Osteoblast (primary cell): ENCODE data around the gene ZBTB8A. TPM values are rescaled to one million over a fixed set of nuclear protein-coding genes. Genes with fewer than 3 reads are reported as not detected.
A peak's percentile ranks its signal among the peaks of the same experiment; 100 is the strongest.

ENCODE experiments used
- DNase-seq: peaks from one replicate; pipeline ENCODE4 v3.0.0; 2011; ENCODE audit warnings: low spot score, mixed read lengths; ENCODE audit not compliant: insufficient read length; ENCODE audit errors: missing footprints
- H2AFZ ChIP-seq: 2 replicates; pipeline ENCODE4 v1.6.0; 2011; ENCODE audit warnings: mild to moderate bottlenecking, low read length
- H3K27ac ChIP-seq: 2 replicates; pipeline ENCODE4 v1.5.1; 2011; ENCODE audit warnings: mild to moderate bottlenecking, low read depth, low read length, moderate library complexity
- H3K27me3 ChIP-seq: 2 replicates; pipeline ENCODE4 v1.6.0; 2012; ENCODE audit warnings: mild to moderate bottlenecking, control low read depth, inconsistent platforms, low read length, moderate library complexity; ENCODE audit not compliant: insufficient read depth
- H3K36me3 ChIP-seq: 2 replicates; pipeline ENCODE4 v1.5.1; 2011; ENCODE audit warnings: mild to moderate bottlenecking, low read length, control low read depth, moderate library complexity; ENCODE audit not compliant: insufficient read depth
- H3K4me1 ChIP-seq: 2 replicates; pipeline ENCODE4 v1.5.1; 2011; ENCODE audit warnings: mild to moderate bottlenecking, low read length, control low read depth, moderate library complexity; ENCODE audit not compliant: insufficient read depth
- H3K4me2 ChIP-seq: 2 replicates; pipeline ENCODE4 v1.6.0; 2011; ENCODE audit warnings: mild to moderate bottlenecking, low read length; ENCODE audit not compliant: insufficient read depth
- H3K4me3 ChIP-seq: fragments of 200-600 bp; sonication (generic); 3 replicates; pipeline ENCODE4 v1.5.1; 2012; ENCODE audit warnings: mild to moderate bottlenecking, low read length, inconsistent platforms; ENCODE audit not compliant: insufficient read depth
- H3K79me2 ChIP-seq: 2 replicates; pipeline ENCODE4 v1.6.0; 2012; ENCODE audit warnings: mild to moderate bottlenecking, low read length, control low read depth, inconsistent platforms; ENCODE audit not compliant: insufficient read depth
- H3K9me3 ChIP-seq: 2 replicates; pipeline ENCODE4 v1.5.1; 2011; ENCODE audit warnings: low read depth, low read length, control low read depth
- H4K20me1 ChIP-seq: 2 replicates; pipeline ENCODE4 v1.6.0; 2012; ENCODE audit warnings: mild to moderate bottlenecking, low read length, control low read depth; ENCODE audit not compliant: insufficient read depth
- CTCF ChIP-seq: IDR thresholded peaks from 2 replicates; pipeline ENCODE4 v1.5.1; 2011; ENCODE audit warnings: mild to moderate bottlenecking, low read depth, low read length, moderate library complexity; ENCODE audit errors: extremely low read depth
- total RNA-seq: library from RNA; depleted of rRNA; stranded (reverse); fragments of >200 nt; gene quantifications from 2 replicates; pipeline ENCODE4 v1.2.3, GENCODE V29; 2012

Gene ZBTB8A
- total RNA-seq, 1 donor: 9.8 TPM

GRCh38 chr1:32501865-32502264, 37.4 kb upstream of the ZBTB8A start:
- Histone ChIP-seq H3K4me1 (peaks cover 2% of the 10 kb centered on the region), H3K4me2 (no peak overlapping the region), H3K79me2 (no peaks in the 10 kb centered on the region), H3K4me3 (no peak overlapping the region), H3K9me3 (no peaks in the 10 kb centered on the region), H4K20me1 (no peaks in the 10 kb centered on the region), H3K27me3 (no peaks in the 10 kb centered on the region), H3K27ac (no peak overlapping the region), H3K36me3 (no peaks in the 10 kb centered on the region), H2AFZ (no peak overlapping the region)
- no peak for DNase-seq
- no peak for TF ChIP-seq CTCF

GRCh38 chr1:32503153-32503552, 36.1 kb upstream of the ZBTB8A start:
- Histone ChIP-seq H3K27me3 (no peaks in the 10 kb centered on the region), H3K27ac (no peak overlapping the region), H3K4me1 (peaks cover 2% of the 10 kb centered on the region)

GRCh38 chr1:32507021-32507420, 32.2 kb upstream of the ZBTB8A start:
- Histone ChIP-seq H3K27me3 (no peaks in the 10 kb centered on the region), H3K4me1 (peaks cover 4% of the 10 kb centered on the region), H3K9me3 (no peaks in the 10 kb centered on the region), H3K27ac (no peak overlapping the region), H2AFZ (no peak overlapping the region), H3K79me2 (no peaks in the 10 kb centered on the region), H3K4me3 (no peak overlapping the region), H3K4me2 (no peak overlapping the region), H3K36me3 (no peaks in the 10 kb centered on the region), H4K20me1 (no peaks in the 10 kb centered on the region)
- no peak for DNase-seq
- TF ChIP-seq CTCF: no peak

More at GRCh38 chr1:32503153-32503552, 36.1 kb upstream of the ZBTB8A start:
- no peak overlapping the region for H3K4me3 ChIP-seq
- H4K20me1 ChIP-seq: no peaks in the 10 kb centered on the region
- H3K36me3 ChIP-seq: no peaks in the 10 kb centered on the region
- no peak overlapping the region for H2AFZ ChIP-seq
- no peaks in the 10 kb centered on the region for H3K79me2 ChIP-seq
- no peak overlapping the region for H3K4me2 ChIP-seq
- DNase-seq: no peak
- no peak for TF ChIP-seq CTCF
- H3K9me3 ChIP-seq: no peaks in the 10 kb centered on the region

GRCh38 chr1:32508761-32509160, 30.5 kb upstream of the ZBTB8A start:
- Histone ChIP-seq H3K27ac (no peak overlapping the region), H3K9me3 (no peaks in the 10 kb centered on the region), H3K79me2 (no peaks in the 10 kb centered on the region), H2AFZ (peak overlapping the region; percentile 41), H3K4me1 (peaks cover 4% of the 10 kb centered on the region), H4K20me1 (no peaks in the 10 kb centered on the region), H3K4me3 (no peak overlapping the region), H3K36me3 (no peaks in the 10 kb centered on the region), H3K27me3 (no peaks in the 10 kb centered on the region), H3K4me2 (no peak overlapping the region)
- no peak for DNase-seq
- no peak for TF ChIP-seq CTCF
